HUES6 (cell line): ENCODE results near the gene C2CD3.
A peak's percentile ranks its signal among the peaks of the same experiment; 100 is the strongest.
"Not testable (repeated sequence)": the region's sequence is repeated elsewhere in the genome, so short reads cannot be mapped to it uniquely, and the experiment has no call there.

Experiments used
- H3K27ac ChIP-seq: 2 replicates; pipeline ENCODE4 v1.7.0; 2013; ENCODE audit warnings: low read depth, mild to moderate bottlenecking, low read length, inconsistent platforms
- H3K27me3 ChIP-seq: 2 replicates; pipeline ENCODE4 v1.6.1; 2013; ENCODE audit warnings: low read length; ENCODE audit not compliant: control insufficient read depth, insufficient read depth
- H3K36me3 ChIP-seq: 2 replicates; pipeline ENCODE4 v1.6.1; 2013; ENCODE audit warnings: low read length; ENCODE audit not compliant: control insufficient read depth, insufficient read depth
- H3K4me1 ChIP-seq: 2 replicates; pipeline ENCODE4 v1.6.1; 2013; ENCODE audit warnings: low read length; ENCODE audit not compliant: control insufficient read depth, insufficient read depth
- H3K4me3 ChIP-seq: 2 replicates; pipeline ENCODE4 v1.5.1; 2013; ENCODE audit warnings: low read depth, low read length
- H3K9ac ChIP-seq: one replicate; pipeline ENCODE4 v1.6.1; 2013; ENCODE audit warnings: mild to moderate bottlenecking, low read length
- H3K9me3 ChIP-seq: 2 replicates; pipeline ENCODE4 v1.6.1; 2013; ENCODE audit warnings: low read depth, low read length; ENCODE audit not compliant: control insufficient read depth, insufficient read depth

The C2CD3 gene

DNA sequence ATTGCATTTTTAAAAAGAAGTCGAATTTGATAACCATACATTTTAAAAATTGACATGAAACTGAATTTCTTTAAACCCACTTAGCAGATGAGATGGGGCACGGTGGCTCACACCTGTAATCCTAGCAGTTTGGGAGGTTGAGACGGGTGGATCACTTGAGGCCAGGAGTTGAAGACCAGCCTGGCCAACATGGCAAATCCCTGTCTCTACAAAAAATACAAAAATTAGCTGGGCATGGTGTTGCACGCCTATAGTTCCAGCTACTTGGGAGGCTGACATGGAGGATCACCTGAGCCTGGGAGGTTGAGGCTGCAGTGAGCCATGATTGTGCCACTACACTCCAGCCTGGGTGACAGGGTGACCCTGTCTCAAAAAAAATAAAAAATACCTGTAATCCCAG, 185.1 kb downstream of the C2CD3 start:
- H3K4me1 ChIP-seq, result peaks cover 21% of the 10 kb centered on the region
- not testable (repeated sequence) for H3K9ac ChIP-seq, H3K4me3 ChIP-seq, H3K27me3 ChIP-seq, H3K27ac ChIP-seq, H3K9me3 ChIP-seq, H3K36me3 ChIP-seq

DNA sequence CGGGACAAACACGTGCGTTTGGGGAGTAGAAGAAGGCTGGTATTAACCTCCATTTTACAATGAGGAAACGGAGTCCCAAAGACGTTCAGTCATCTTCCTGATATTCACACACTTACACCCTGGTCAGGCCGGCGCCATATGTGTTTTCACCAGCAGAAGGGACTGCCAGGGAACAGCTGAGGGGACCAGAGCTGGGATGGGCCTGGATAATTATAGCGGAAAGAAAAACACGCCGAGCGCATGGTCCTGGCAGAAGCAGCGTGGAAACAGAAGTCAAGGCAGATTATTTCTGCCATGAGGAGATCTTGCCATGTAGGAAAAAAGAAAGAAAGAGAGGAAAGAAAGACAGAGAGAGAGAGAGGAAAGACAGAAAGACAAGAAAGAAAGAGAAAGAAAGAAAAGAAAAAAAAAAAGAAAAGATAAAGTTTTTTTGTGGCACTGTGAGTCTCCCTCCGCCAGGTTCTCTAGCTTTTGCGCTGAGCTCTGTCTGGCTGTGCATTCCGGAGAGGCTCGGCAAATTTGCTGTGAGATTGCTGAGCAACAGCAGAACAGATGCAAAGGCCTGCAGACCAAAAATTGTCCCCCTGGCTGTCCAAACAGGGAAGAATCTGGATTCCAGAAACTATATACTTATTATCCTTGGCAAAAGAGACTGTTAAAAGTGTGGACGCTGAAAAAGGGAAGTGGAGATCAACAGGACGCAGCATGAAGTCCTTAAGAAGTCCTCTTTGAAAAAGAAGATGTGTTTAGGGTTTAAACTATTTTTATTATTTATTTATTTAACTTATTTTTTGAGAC, 186.9 kb downstream of the C2CD3 start:
- peak overlapping the region; percentile 93 for H3K4me3 ChIP-seq
- H3K27me3 ChIP-seq, result no peaks in the 10 kb centered on the region
- peaks cover 30% of the 10 kb centered on the region for H3K4me1 ChIP-seq
- H3K9ac ChIP-seq, result peak overlapping the region; percentile 32
- no peaks in the 10 kb centered on the region for H3K9me3 ChIP-seq
- H3K36me3 ChIP-seq, result peaks cover 20% of the 10 kb centered on the region
- H3K27ac ChIP-seq, result no peak overlapping the region

DNA sequence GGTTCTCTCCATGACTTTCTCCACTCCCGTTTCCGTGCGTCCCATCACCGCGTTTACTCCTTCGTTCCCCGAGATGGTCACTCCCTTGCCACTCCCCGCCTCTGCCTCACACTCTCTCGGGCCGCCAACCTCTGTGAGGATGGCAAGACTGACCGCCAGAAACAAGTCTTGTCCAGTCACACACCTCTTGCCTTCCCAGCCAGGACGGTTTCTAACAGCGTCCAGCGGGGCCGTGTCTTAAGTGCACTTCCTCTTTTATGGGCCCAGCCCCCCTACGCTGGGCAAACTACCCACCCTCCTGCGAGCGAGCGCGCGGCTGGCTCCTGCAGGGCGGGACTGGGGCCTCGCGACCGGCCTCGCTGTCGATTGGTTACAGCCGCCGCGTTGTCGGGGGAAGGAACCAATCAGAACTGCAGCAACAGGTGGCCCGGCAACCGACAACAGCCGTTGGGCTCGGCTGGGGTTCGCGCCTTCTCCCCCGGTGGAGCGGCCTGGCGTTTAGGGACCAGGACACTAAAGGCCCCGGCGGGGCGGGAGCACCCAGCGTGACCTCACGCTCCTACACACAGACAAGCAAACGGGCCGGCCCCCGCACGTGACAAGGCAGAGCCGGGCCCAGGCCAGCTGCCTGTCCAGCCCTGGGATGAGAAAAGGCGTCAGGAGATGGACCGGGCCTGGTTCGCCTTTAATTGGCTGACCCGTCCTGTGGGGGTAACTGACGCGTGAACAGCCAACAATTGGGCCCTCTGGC, 187.6 kb downstream of the C2CD3 start:
- Histone ChIP-seq H3K4me1 (peaks cover 30% of the 10 kb centered on the region), H3K27ac (peak overlapping the region; percentile 17; the same call in 1 of the 2 replicates), H3K36me3 (peaks cover 28% of the 10 kb centered on the region)

DNA sequence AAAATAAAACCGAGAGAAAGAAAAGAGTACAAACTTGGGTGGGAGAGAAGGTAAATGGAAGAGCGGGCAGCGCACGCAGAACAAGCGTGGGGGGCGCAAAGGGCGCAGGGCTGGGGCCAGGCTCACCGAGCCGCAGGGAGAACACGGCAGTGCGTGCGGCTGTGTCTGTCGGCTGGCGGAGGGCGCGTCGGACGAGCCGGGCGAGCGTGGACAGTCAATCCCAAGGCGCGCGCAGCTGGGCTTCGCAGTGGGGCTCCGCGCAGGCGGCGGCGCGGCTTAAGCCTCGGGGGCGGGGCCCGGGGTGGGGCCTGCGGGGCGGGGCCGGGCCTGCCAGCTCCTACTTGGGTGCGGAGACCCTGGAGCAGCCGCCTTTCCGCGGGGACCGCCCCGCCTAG, 188.2 kb downstream of the C2CD3 start, which contains the start of gene UCP2:
UCP2 (minus strand) TSS at position 249 of the 395 bp plus-strand sequence. CDS start 4,465 bp downstream, outside the sequence.
- peak within 1 kb of the TSS; percentile 90 for H3K9ac ChIP-seq
- H3K36me3 ChIP-seq, result peaks cover 33% of the 10 kb centered on the region
- no peaks in the 10 kb centered on the region for H3K9me3 ChIP-seq
- peaks cover 30% of the 10 kb centered on the region for H3K4me1 ChIP-seq
- no peaks in the 10 kb centered on the region for H3K27me3 ChIP-seq
- H3K27ac ChIP-seq, result peak within 1 kb of the TSS; percentile 80; the same call in 1 of the 2 replicates
- H3K4me3 ChIP-seq, result peak within 1 kb of the TSS; percentile 93

More for the DNA sequence above, 187.6 kb downstream of the C2CD3 start:
- Histone ChIP-seq H3K9me3 (no peaks in the 10 kb centered on the region), H3K4me3 (peak overlapping the region; percentile 93), H3K27me3 (no peaks in the 10 kb centered on the region), H3K9ac (peak overlapping the region; percentile 90)

DNA sequence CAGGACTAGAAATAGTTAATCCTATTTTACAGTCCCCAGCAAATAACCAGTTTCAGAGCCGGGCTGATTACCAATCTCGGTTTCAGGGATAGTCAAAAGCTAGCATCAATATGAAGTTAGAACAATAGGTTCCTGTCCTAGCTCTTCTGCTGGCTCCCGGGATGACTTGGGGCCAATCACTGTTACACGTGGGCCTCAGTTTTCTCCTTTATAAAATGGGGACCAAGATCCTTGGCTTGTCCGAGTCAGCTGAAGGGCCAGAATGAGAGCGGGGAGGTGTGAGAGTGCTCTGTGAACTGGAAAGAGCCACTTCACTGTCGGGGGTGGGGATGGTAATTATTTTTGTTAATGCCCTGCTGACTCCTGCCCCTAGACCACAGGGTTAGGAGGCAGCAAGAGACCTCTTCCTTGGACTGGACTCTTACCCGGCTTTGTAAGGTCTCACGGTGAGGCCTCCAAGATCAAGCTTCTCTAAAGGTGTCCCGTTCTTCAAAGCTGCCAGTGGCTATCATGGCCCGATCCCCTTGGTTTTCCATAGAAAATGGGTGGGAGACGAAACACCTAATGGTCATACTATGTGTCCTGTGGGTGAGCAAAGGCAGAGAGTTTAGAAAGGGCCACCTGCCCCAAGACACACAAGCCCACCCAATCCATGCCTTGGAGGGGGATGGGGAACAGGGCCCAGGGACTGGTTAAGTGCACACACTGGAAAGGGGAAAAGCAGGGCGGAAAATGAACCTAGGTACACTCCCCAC, 189.6 kb downstream of the C2CD3 start:
- no peak overlapping the region for H3K27ac ChIP-seq
- peaks cover 47% of the 10 kb centered on the region for H3K36me3 ChIP-seq
- H3K9me3 ChIP-seq, result no peaks in the 10 kb centered on the region
- peak overlapping the region; percentile 93 for H3K4me3 ChIP-seq
- H3K9ac ChIP-seq, result peak overlapping the region; percentile 87
- H3K27me3 ChIP-seq, result no peaks in the 10 kb centered on the region
- peaks cover 30% of the 10 kb centered on the region for H3K4me1 ChIP-seq

DNA sequence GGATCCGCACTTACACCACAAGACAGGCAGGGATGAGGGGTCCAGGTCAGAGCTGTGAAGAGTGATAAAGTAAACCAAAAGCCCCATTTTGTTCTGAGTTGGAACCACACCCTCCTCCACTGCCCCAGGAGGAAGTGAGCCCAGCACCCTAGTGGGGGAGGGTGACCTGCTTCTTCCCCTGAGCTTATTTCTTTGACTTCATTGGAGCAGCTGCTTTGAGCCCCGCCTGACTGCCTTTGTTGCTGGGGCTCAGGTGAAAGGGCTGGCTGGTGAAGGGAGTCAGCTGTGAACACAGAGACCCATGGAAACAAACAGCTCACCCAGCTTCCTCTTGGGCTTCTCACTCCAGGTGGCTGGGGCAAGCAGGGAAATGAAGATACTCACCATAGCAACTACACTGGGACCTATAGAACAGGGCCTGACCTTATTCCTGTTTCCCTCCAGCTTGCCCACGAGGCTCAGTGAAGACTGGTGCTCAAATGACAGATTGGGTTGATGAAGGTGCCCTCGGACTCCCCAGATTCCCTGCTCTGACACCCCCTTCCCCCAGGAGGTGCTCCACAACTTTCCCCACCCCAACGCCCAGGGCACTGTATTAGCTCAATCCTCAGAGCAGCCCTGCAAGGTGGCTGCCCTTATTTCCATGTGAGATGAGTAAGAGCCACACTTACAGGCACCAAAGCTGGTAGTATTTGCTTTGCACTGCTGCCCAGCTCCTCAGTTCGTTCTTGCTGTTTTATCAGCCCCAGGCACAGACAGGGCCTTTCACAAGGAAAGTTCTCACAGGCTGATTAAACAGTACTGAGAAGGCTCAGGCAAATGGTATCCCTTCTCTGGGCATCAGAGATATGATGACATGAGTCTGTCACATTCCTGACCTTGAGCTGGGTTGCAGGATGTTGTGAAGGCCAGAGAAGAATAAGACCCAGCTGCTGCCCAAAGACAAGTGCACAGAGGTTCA, 190.5 kb downstream of the C2CD3 start:
- no peak overlapping the region for H3K9ac ChIP-seq
- peaks cover 30% of the 10 kb centered on the region for H3K4me1 ChIP-seq

DNA sequence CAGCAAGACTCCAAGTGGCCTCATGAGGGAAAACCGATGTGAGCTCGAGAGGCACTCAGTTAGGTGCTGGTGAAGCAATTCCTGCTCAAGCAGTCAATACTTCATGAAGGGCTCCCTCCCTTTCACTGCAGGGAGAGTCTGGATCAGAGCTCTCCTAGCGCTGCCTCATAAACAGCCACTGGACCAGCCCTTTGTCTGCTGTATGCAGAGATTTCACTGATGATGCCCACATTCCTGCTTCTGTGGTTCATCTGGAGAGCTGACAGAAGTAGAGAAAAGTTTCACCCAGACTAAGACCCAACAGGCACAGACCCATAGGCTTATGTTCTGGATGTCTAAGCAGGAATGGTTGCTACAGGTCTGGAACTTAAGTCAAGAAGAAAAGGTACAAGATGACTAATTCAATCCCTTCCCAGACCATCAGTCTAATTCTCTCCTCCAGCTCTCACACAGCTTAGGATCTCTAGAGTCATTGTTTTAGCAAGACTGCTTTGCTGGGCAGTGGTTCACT, 192.2 kb downstream of the C2CD3 start:
- no peak overlapping the region for H3K27ac ChIP-seq
- no peaks in the 10 kb centered on the region for H3K9me3 ChIP-seq
- H3K9ac ChIP-seq, result no peak overlapping the region
- peaks cover 26% of the 10 kb centered on the region for H3K4me1 ChIP-seq
- peaks cover 70% of the 10 kb centered on the region for H3K36me3 ChIP-seq
- H3K4me3 ChIP-seq, result no peak overlapping the region
- no peaks in the 10 kb centered on the region for H3K27me3 ChIP-seq

More for the DNA sequence above, 190.5 kb downstream of the C2CD3 start:
- H3K36me3 ChIP-seq, result peaks cover 56% of the 10 kb centered on the region
- H3K27me3 ChIP-seq, result no peaks in the 10 kb centered on the region
- H3K4me3 ChIP-seq, result no peak overlapping the region
- no peaks in the 10 kb centered on the region for H3K9me3 ChIP-seq
- H3K27ac ChIP-seq, result no peak overlapping the region

DNA sequence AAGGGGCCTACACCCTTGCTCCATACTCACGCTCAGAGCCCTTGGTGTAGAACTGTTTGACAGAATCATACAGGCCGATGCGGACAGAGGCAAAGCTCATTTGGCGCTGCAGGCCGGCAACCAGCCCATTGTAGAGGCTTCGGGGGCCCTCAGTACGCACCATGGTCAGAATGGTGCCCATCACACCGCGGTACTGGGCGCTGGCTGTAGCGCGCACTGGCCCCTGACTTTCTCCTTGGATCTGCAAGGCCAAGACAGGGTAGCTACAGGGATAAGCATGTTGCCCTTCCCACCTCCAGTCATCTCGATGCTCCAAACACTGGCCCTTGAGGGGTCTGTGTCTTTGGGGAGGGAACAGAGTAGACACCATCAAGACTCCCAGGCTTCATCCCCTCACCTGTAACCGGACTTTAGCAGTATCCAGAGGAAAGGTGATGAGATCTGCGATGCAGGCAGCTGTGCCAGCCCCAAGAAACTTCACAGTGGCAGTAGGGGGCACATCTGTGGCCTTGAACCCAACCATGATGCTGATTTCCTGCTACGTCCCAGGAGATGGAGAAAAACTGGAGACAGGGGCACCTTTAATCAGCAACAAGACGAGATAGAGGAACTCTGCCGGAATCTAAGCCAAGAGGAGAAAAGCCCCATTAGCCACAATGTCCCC, 192.8 kb downstream of the C2CD3 start:
- H3K27ac ChIP-seq, result no peak overlapping the region
- H3K36me3 ChIP-seq, result peaks cover 70% of the 10 kb centered on the region
- H3K9me3 ChIP-seq, result no peaks in the 10 kb centered on the region
- H3K4me1 ChIP-seq, result peaks cover 24% of the 10 kb centered on the region
- no peak overlapping the region for H3K4me3 ChIP-seq
- no peaks in the 10 kb centered on the region for H3K27me3 ChIP-seq
- no peak overlapping the region for H3K9ac ChIP-seq

DNA sequence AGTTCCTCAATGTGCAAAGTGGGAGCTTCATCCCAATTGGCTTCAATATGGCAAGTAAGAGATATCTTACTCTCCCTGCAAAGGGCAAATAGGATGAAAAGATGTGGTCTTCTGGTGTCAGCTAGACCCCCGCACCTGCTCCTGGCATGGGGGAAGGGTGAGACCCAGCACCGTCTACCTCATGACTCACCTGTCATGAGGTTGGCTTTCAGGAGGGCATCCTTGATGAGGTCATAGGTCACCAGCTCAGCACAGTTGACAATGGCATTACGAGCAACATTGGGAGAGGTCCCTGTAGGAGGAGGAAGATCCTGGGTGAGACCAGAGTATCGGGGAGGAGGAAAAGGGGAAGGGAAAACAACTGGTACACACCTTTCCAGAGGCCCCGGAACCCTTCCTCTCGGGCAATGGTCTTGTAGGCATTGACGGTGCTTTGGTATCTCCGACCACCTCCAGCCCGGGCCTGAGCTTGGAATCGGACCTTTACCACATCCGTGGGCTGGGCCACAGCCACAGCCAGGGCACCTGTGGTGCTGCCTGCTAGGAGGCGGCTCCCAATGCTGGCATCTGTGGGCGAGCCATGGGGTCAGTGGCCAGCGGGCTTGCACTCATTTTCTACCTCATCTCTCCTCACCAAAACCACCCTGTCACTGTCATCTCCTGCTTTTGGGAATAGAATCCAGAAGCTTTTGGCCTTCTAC, 194.2 kb downstream of the C2CD3 start:
- H3K4me3 ChIP-seq, result no peak overlapping the region
- no peak overlapping the region for H3K27ac ChIP-seq
- H3K4me1 ChIP-seq, result peaks cover 19% of the 10 kb centered on the region
- H3K9me3 ChIP-seq, result no peaks in the 10 kb centered on the region
- H3K9ac ChIP-seq, result no peak overlapping the region
- peaks cover 70% of the 10 kb centered on the region for H3K36me3 ChIP-seq
- H3K27me3 ChIP-seq, result no peaks in the 10 kb centered on the region
